Measurements from ENCODE around the gene CXorf51B.
"Not testable (repeated sequence)": the region's sequence is repeated elsewhere in the genome, so short reads cannot be mapped to it uniquely, and the experiment has no call there.

Gene CXorf51B

DNA sequence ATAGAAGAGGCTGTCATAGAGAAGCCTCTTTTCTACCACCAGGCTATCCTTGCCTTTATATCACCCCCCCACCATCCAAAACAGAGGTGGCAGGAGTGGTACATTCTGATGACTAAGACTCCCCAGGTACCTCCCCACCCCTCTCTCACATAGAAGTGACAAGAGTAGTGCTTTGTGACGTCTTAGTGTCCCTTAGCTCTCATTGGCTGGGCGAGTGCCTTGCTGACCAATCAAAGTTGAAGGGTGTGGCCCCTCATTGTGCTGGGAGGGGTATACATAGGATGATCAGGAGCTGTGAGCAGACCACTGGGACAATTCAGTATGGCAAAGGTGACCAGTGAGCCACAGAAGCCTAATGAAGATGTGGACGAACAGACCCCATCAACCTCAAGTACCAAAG is at the start of gene CXorf51B:
TSS of gene CXorf51B (plus strand) at position 301 of the 400 bp plus-strand sequence. CDS start at position 322, 21 bp downstream.
- not testable (repeated sequence) for H3K9me3 Mint-ChIP-seq; ATAC-seq; H3K4me3 Mint-ChIP-seq; H3K4me1 Mint-ChIP-seq; DNase-seq (ENCODE audit: low spot score in 2 of 2); H3K27ac Mint-ChIP-seq; H3K36me3 Mint-ChIP-seq

DNA sequence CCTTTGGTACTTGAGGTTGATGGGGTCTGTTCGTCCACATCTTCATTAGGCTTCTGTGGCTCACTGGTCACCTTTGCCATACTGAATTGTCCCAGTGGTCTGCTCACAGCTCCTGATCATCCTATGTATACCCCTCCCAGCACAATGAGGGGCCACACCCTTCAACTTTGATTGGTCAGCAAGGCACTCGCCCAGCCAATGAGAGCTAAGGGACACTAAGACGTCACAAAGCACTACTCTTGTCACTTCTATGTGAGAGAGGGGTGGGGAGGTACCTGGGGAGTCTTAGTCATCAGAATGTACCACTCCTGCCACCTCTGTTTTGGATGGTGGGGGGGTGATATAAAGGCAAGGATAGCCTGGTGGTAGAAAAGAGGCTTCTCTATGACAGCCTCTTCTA is 5.1 kb downstream of the CXorf51B start, which contains the start of gene CXorf51A:
TSS of gene CXorf51A (minus strand) at position 101 of the 400 bp plus-strand sequence. CDS start at position 80, 21 bp downstream.
- not testable (repeated sequence) for H3K36me3 Mint-ChIP-seq; DNase-seq (ENCODE audit: low spot score in 2 of 2); ATAC-seq; H3K9me3 Mint-ChIP-seq; H3K4me3 Mint-ChIP-seq; H3K4me1 Mint-ChIP-seq; H3K27ac Mint-ChIP-seq

DNA sequence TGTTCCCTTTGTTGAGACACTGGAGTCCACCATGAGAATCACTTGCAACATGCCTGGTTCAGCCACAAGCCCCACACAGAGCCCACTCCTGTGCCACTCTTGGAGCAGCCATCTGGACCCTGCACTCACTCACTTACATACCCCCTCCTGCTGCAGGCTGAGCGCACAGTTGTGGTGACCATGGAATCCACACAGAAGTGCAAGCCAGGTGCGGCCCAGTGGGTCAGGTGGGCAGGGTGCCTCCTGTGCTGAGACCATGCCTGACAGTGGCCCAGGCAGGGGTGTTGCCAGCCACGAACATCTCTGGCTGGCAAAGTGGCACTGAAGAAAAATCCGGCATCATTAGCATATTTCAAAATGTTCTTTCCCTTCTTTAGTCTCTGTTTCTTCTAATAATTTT is 22.4 kb downstream of the CXorf51B start:
- ATAC-seq (no peak), DNase-seq (ENCODE audit: low spot score in 2 of 2) (no peak)
- H3K4me3 Mint-ChIP-seq: no peak overlapping the region
- no peaks in the 10 kb centered on the region for H3K9me3 Mint-ChIP-seq
- no peak overlapping the region for H3K27ac Mint-ChIP-seq
- H3K36me3 Mint-ChIP-seq: no peaks in the 10 kb centered on the region
- H3K4me1 Mint-ChIP-seq: no peaks in the 10 kb centered on the region

DNA sequence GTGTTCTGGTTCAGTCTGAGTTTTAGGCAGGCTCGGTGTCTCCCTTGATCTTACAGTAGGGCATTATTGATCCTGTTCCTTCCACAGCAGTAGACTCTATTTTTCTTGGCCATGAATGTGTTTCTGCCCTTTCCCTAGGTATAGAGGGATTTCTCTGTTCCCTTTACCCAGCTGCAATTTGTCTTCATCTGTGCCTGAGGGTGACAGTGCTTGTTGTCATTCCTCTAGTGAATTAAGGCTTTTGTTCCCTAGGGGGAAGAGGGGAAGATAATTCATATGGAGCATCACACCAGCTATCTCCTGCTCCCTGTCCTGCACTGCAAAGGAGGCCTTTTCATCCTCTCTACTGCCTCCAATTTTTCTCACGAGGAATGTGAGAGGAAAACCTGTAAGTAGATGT is 44.7 kb downstream of the CXorf51B start:
- Mint-ChIP-seq H3K27ac (no peak overlapping the region), H3K4me1 (no peaks in the 10 kb centered on the region), H3K9me3 (peaks cover 6% of the 10 kb centered on the region), H3K4me3 (no peak overlapping the region), H3K36me3 (no peaks in the 10 kb centered on the region)
- DNase-seq (ENCODE audit: low spot score in 2 of 2): no peak
- no peak for ATAC-seq
